HCT116 (cell line): Measurements from ENCODE around the gene LRRC4C. TPM values are rescaled to one million over a fixed set of nuclear protein-coding genes. Genes with fewer than 3 reads are reported as not detected.

Experiments
- ATAC-seq: fragments of 200-7000 bp; cut with Tn5 transposase; 2 replicates; pipeline ENCODE4 v1.9.1; 2020; ENCODE audit warnings: mild to moderate bottlenecking, moderate library complexity
- BruUV-seq: library from RNA; stranded (reverse); fragments of 400-500 nt; replicated peaks from 2 replicates; lab custom pipeline; 2021; lab: Mats Ljungman, UMichigan
- CTCF ChIA-PET: fragments of 300-600 bp; sonication (Branson Sonifier 250); formaldehyde crosslinking; loops from one replicate; lab custom pipeline; 2021; ENCODE audit warnings: antibody characterized with exemption; lab: Charles Lee
- POLR2A ChIA-PET: fragments of 300-600, 350-600 bp; sonication (Branson Sonifier 250); formaldehyde crosslinking; loops from one replicate; lab custom pipeline; 2021; ENCODE audit warnings: antibody characterized with exemption; lab: Charles Lee
- RAD21 ChIA-PET, 2 experiments: fragments of 300-600 bp; sonication (Branson Sonifier 250); formaldehyde crosslinking; loops; one replicate each; lab custom pipeline; 2023; ENCODE audit warnings: low total read pairs in 2 of 2; ENCODE audit not compliant: uncharacterized antibody in 2 of 2, unreplicated experiment in 2 of 2, low non-redundant PET in 1 of 2; lab: Charles Lee
- DNase-seq: peaks from one replicate; pipeline ENCODE4 v3.0.0-alpha.2; 2010; ENCODE audit warnings: low read depth, low spot score
- H2AFZ ChIP-seq: fragments of 200-600 bp; shearing (Covaris generic), sonication (generic); 2 replicates; pipeline ENCODE4 v1.6.1; 2017; ENCODE audit warnings: low read depth, mixed run types, mixed read lengths, antibody characterized with exemption, low read length; ENCODE audit not compliant: poor library complexity, severe bottlenecking
- H3K27ac ChIP-seq: 2 replicates; pipeline ENCODE4 v1.5.1; 2012; ENCODE audit warnings: low read depth, low read length
- H3K27me3 ChIP-seq: fragments of 200-600 bp; sonication (generic); 2 replicates; pipeline ENCODE4 v1.6.1; 2016; ENCODE audit warnings: mixed run types, low read length, mixed read lengths; ENCODE audit not compliant: insufficient read depth
- H3K36me3 ChIP-seq, 2 experiments: fragments of 200-500 bp in 1 of 2; fragments of 200-600 bp in 1 of 2; sonication (Bioruptor generic) in 1 of 2; sonication (generic) in 1 of 2; 2 replicates each; pipeline versions ENCODE4 v1.5.1 to v1.6.1; 2014 to 2016; ENCODE audit warnings: low read length in 2 of 2, inconsistent platforms in 1 of 2, mixed read lengths in 1 of 2, mixed run types in 1 of 2; ENCODE audit not compliant: insufficient read depth in 2 of 2, control insufficient read depth in 1 of 2
- H3K4me1 ChIP-seq, 2 experiments: fragments of 200-600 bp in 1 of 2; sonication (generic) in 1 of 2; 2 replicates each; pipeline versions ENCODE4 v1.5.1 to v1.6.1; 2012 to 2017; ENCODE audit warnings: low read length in 2 of 2, inconsistent platforms in 1 of 2, mild to moderate bottlenecking in 1 of 2, mixed read lengths in 1 of 2, mixed run types in 1 of 2, moderate library complexity in 1 of 2; ENCODE audit not compliant: insufficient read depth in 2 of 2, control insufficient read depth in 1 of 2
- H3K4me2 ChIP-seq: fragments of 200-600 bp; sonication (generic); 2 replicates; pipeline ENCODE4 v1.6.1; 2017; ENCODE audit warnings: mixed run types, low read length, mixed read lengths
- H3K4me3 ChIP-seq, 2 experiments: fragments of 200-600 bp in 1 of 2; sonication (generic) in 1 of 2; replicated peaks in 1 of 2; 2 replicates each; pipeline ENCODE4 v1.5.1; 2011 to 2016; ENCODE audit warnings: low read length in 2 of 2, control low read depth in 1 of 2, low read depth in 1 of 2, mild to moderate bottlenecking in 1 of 2, mixed read lengths in 1 of 2, mixed run types in 1 of 2
- H3K79me2 ChIP-seq: fragments of 200-600 bp; sonication (generic); 2 replicates; pipeline ENCODE4 v1.6.1; 2017; ENCODE audit warnings: mild to moderate bottlenecking, mixed run types, low read length, moderate library complexity, mixed read lengths; ENCODE audit not compliant: insufficient read depth
- H3K9ac ChIP-seq: fragments of 200-600 bp; sonication (generic); 2 replicates; pipeline ENCODE4 v1.6.1; 2016; ENCODE audit warnings: low read length, mixed read lengths
- H3K9me2 ChIP-seq: fragments of 200-600 bp; sonication (generic), shearing (Covaris generic); 2 replicates; pipeline ENCODE4 v1.6.1; 2017; ENCODE audit warnings: mixed run types, mild to moderate bottlenecking, moderate library complexity; ENCODE audit not compliant: insufficient read depth
- H3K9me3 ChIP-seq, 2 experiments: fragments of 200-500 bp in 1 of 2; fragments of 200-600 bp in 1 of 2; sonication (Bioruptor generic) in 1 of 2; sonication (generic) in 1 of 2; 2 replicates each; pipeline ENCODE4 v1.6.1; 2014 to 2017; ENCODE audit warnings: low read length in 2 of 2, mixed read lengths in 2 of 2, inconsistent platforms in 1 of 2, low read depth in 1 of 2, mild to moderate bottlenecking in 1 of 2, mixed run types in 1 of 2, moderate library complexity in 1 of 2; ENCODE audit not compliant: control insufficient read depth in 1 of 2, insufficient read depth in 1 of 2
- H4K20me1 ChIP-seq: fragments of 200-600 bp; sonication (generic), shearing (Covaris generic); 2 replicates; pipeline ENCODE4 v1.6.1; 2017; ENCODE audit warnings: mixed run types, mild to moderate bottlenecking, moderate library complexity; ENCODE audit not compliant: insufficient read depth
- ATF3 ChIP-seq: IDR thresholded peaks from 2 replicates; pipeline ENCODE4 v1.6.1; 2012
- CBX3 ChIP-seq: IDR thresholded peaks from 2 replicates; pipeline ENCODE4 v1.6.1; 2012; ENCODE audit warnings: low read depth
- CEBPB ChIP-seq: IDR thresholded peaks from 2 replicates; pipeline ENCODE4 v1.6.1; 2012; ENCODE audit warnings: low read depth
- CTCF ChIP-seq, 3 experiments: fragments of 200-600 bp in 1 of 3; sonication (generic) in 1 of 3; IDR thresholded peaks in 2 of 3; conservative IDR thresholded peaks in 1 of 3; 2 replicates each; pipeline ENCODE4 v1.5.1; 2012 to 2017; ENCODE audit warnings: low read depth in 2 of 3, low read length in 2 of 3, antibody characterized with exemption in 1 of 3, borderline replicate concordance in 1 of 3, control low read depth in 1 of 3, mild to moderate bottlenecking in 1 of 3, mixed read lengths in 1 of 3, mixed run types in 1 of 3, moderate library complexity in 1 of 3; ENCODE audit not compliant: insufficient read depth in 1 of 3
- EGR1 ChIP-seq: IDR thresholded peaks from 2 replicates; pipeline ENCODE4 v1.6.1; 2012; ENCODE audit warnings: low read depth
- ELF1 ChIP-seq: IDR thresholded peaks from 2 replicates; pipeline ENCODE4 v1.6.1; 2012; ENCODE audit warnings: low read depth, borderline replicate concordance
- EZH2 ChIP-seq: fragments of 200-600 bp; sonication (generic); IDR thresholded peaks from 2 replicates; pipeline ENCODE4 v1.6.1; 2017; ENCODE audit warnings: antibody characterized with exemption, mixed run types
- EZH2phosphoT487 ChIP-seq: fragments of 200-600 bp; IDR thresholded peaks from 2 replicates; pipeline ENCODE4 v1.6.1; 2018; ENCODE audit warnings: antibody characterized with exemption, borderline replicate concordance
- FOSL1 ChIP-seq: IDR thresholded peaks from 2 replicates; pipeline ENCODE4 v1.6.1; 2012; ENCODE audit warnings: low read depth
- JUND ChIP-seq: IDR thresholded peaks from 2 replicates; pipeline ENCODE4 v1.6.1; 2012
- MAX ChIP-seq: IDR thresholded peaks from 2 replicates; pipeline ENCODE4 v1.6.1; 2012
- POLR2A ChIP-seq: IDR thresholded peaks from 2 replicates; pipeline ENCODE4 v1.7.0; 2011; ENCODE audit warnings: borderline replicate concordance; ENCODE audit not compliant: insufficient read depth, insufficient read length; ENCODE audit errors: extremely low read depth
- REST ChIP-seq: IDR thresholded peaks from 2 replicates; pipeline ENCODE4 v1.6.1; 2012; ENCODE audit warnings: low read depth
- SIN3A ChIP-seq: IDR thresholded peaks from 2 replicates; pipeline ENCODE4 v1.6.1; 2012; ENCODE audit warnings: low read depth
- SP1 ChIP-seq: IDR thresholded peaks from 2 replicates; pipeline ENCODE4 v1.6.1; 2012; ENCODE audit warnings: low read depth
- SRF ChIP-seq: IDR thresholded peaks from 2 replicates; pipeline ENCODE4 v1.6.1; 2012; ENCODE audit warnings: low read depth
- TCF7L2 ChIP-seq: IDR thresholded peaks from 2 replicates; pipeline ENCODE4 v1.7.0; 2011; ENCODE audit warnings: borderline replicate concordance, inconsistent platforms; ENCODE audit not compliant: insufficient read depth, insufficient read length; ENCODE audit errors: extremely low read depth
- YY1 ChIP-seq: IDR thresholded peaks from 2 replicates; pipeline ENCODE4 v1.6.1; 2011; ENCODE audit warnings: low read length, low read depth, moderate library complexity, mild to moderate bottlenecking; ENCODE audit not compliant: insufficient replicate concordance; ENCODE audit errors: extremely low read depth
- ZNF274 ChIP-seq: fragments of 200-500 bp; sonication (Bioruptor generic); IDR thresholded peaks from 2 replicates; pipeline ENCODE4 v1.6.1; 2014; ENCODE audit warnings: mild to moderate bottlenecking, low read depth, low read length, inconsistent platforms
- intact Hi-C: fragments of 100-400 bp; cut with micrococcal nuclease; formaldehyde crosslinking; loops from 2 replicates; pipeline ENCODE4 v1.10.0; 2022
- total RNA-seq: library from RNA; stranded (reverse); gene quantifications from one replicate; pipeline ENCODE4 v1.2.1, GENCODE V29; 2021; ENCODE audit not compliant: unreplicated experiment

The LRRC4C gene
- total RNA-seq, 1 experiment from 2014 or later = not detected

GRCh38 chr11:41403458-41403857, 56.0 kb downstream of the LRRC4C start:
- peaks cover 7 to 20% of the 10 kb centered on the region in 2 experiments; a peak in 2 of 4 replicates for H3K9me3 ChIP-seq
- no peaks in the 10 kb centered on the region for H3K9me2 ChIP-seq
- no peaks in the 10 kb centered on the region for H3K4me1 ChIP-seq
- TF ChIP-seq FOSL1 = no peak
- TF ChIP-seq ZNF274 = no peak
- TF ChIP-seq SP1 = no peak
- no peak for TF ChIP-seq EZH2
- TF ChIP-seq EZH2phosphoT487 = no peak
- no peak for TF ChIP-seq MAX
- no peak for TF ChIP-seq ELF1
- no peak for TF ChIP-seq CBX3
- TF ChIP-seq EGR1 = no peak
- no peak for TF ChIP-seq ATF3
- TF ChIP-seq SIN3A = no peak
- no peak for TF ChIP-seq YY1
- no peak for TF ChIP-seq CEBPB
- no peak for TF ChIP-seq CTCF (IDR thresholded peaks at IDR 0.05 in 2 of 3, conservative IDR thresholded peaks at IDR 0.05 in 1 of 3; ENCODE audit: borderline replicate concordance in 1 of 3, insufficient read depth in 1 of 3, low read depth in 2 of 3, low read length in 2 of 3)
- no peak for TF ChIP-seq REST
- TF ChIP-seq POLR2A = no peak
- TF ChIP-seq SRF = no peak
- no peak for TF ChIP-seq JUND
- TF ChIP-seq TCF7L2 = no peak
- ATAC-seq (no peak), DNase-seq (no peak)
- CTCF ChIA-PET = no interaction called here
- intact Hi-C loops = no loop called here
- RAD21 ChIA-PET = no interaction called here
- H3K4me2 ChIP-seq = no peak overlapping the region
- H3K79me2 ChIP-seq = no peaks in the 10 kb centered on the region
- POLR2A ChIA-PET = no interaction called here
- no peak overlapping the region for H3K9ac ChIP-seq
- H4K20me1 ChIP-seq = no peaks in the 10 kb centered on the region
- H2AFZ ChIP-seq = no peak overlapping the region
- no TSS peak for BruUV-seq
- no peaks in the 10 kb centered on the region for H3K36me3 ChIP-seq
- H3K27ac ChIP-seq = no peak overlapping the region
- no peak overlapping the region for H3K4me3 ChIP-seq
- H3K27me3 ChIP-seq = no peaks in the 10 kb centered on the region
